H9 (cell line): ENCODE data around the gene CEP192. TPM values are rescaled to one million over a fixed set of nuclear protein-coding genes. Genes with fewer than 3 reads are reported as not detected.

Source experiments
- DNase-seq: peaks from one replicate; pipeline ENCODE4 v3.0.0-alpha.2; 2017
- H2AFZ ChIP-seq: one replicate; pipeline ENCODE4 v1.6.1; 2013; ENCODE audit warnings: mild to moderate bottlenecking, low read length, control low read depth, moderate library complexity
- H2AK5ac ChIP-seq: 2 replicates; pipeline ENCODE4 v1.6.1; 2013; ENCODE audit warnings: low read length, control low read depth, mixed read lengths; ENCODE audit not compliant: insufficient read length
- H2BK120ac ChIP-seq: one replicate; pipeline ENCODE4 v1.6.1; 2013; ENCODE audit warnings: low read depth, mild to moderate bottlenecking, low read length, control low read depth, inconsistent platforms; ENCODE audit not compliant: poor library complexity, severe bottlenecking
- H2BK12ac ChIP-seq: 2 replicates; pipeline ENCODE4 v1.6.1; 2013; ENCODE audit warnings: low read length, control low read depth, mixed read lengths, low read depth; ENCODE audit not compliant: insufficient read length
- H2BK15ac ChIP-seq: 2 replicates; pipeline ENCODE4 v1.6.1; 2013; ENCODE audit warnings: low read depth, low read length, control low read depth
- H2BK20ac ChIP-seq: one replicate; pipeline ENCODE4 v1.6.1; 2013; ENCODE audit warnings: low read depth, mild to moderate bottlenecking, low read length, control low read depth, inconsistent platforms; ENCODE audit not compliant: poor library complexity, severe bottlenecking
- H2BK5ac ChIP-seq: 2 replicates; pipeline ENCODE4 v1.6.1; 2013; ENCODE audit warnings: low read length, control low read depth, mixed read lengths; ENCODE audit not compliant: insufficient read length
- H3K14ac ChIP-seq: 2 replicates; pipeline ENCODE4 v1.6.1; 2013; ENCODE audit warnings: low read length, control low read depth; ENCODE audit not compliant: insufficient read depth
- H3K18ac ChIP-seq: 2 replicates; pipeline ENCODE4 v1.6.1; 2013; ENCODE audit warnings: low read depth, mild to moderate bottlenecking, mixed read lengths, low read length, control low read depth; ENCODE audit not compliant: insufficient read length
- H3K23ac ChIP-seq: 2 replicates; pipeline ENCODE4 v1.6.1; 2013; ENCODE audit warnings: low read length, control low read depth, mixed read lengths, low read depth; ENCODE audit not compliant: insufficient read length
- H3K23me2 ChIP-seq: 2 replicates; pipeline ENCODE4 v1.6.1; 2013; ENCODE audit warnings: low read depth, mild to moderate bottlenecking, mixed read lengths, low read length, control low read depth; ENCODE audit not compliant: insufficient read length, poor library complexity, severe bottlenecking
- H3K27ac ChIP-seq: 2 replicates; pipeline ENCODE4 v1.5.1; 2013; ENCODE audit warnings: low read length, control low read depth, mixed read lengths, low read depth; ENCODE audit not compliant: insufficient read length
- H3K27me3 ChIP-seq: 2 replicates; pipeline ENCODE4 v1.6.1; 2013; ENCODE audit warnings: low read length, control low read depth, inconsistent platforms; ENCODE audit not compliant: insufficient read depth
- H3K4ac ChIP-seq: 2 replicates; pipeline ENCODE4 v1.6.1; 2013; ENCODE audit warnings: low read depth, mild to moderate bottlenecking, control low read depth, inconsistent platforms, low read length, moderate library complexity
- H3K4me1 ChIP-seq: 2 replicates; pipeline ENCODE4 v1.6.1; 2013; ENCODE audit warnings: low read length, control low read depth, inconsistent platforms; ENCODE audit not compliant: insufficient read depth
- H3K4me2 ChIP-seq: 2 replicates; pipeline ENCODE4 v1.6.1; 2013; ENCODE audit warnings: low read length, control low read depth, mixed read lengths; ENCODE audit not compliant: insufficient read length, insufficient read depth
- H3K56ac ChIP-seq: 2 replicates; pipeline ENCODE4 v1.6.1; 2013; ENCODE audit warnings: low read depth, mild to moderate bottlenecking, mixed read lengths, low read length, control low read depth; ENCODE audit not compliant: insufficient read length
- H3K79me1 ChIP-seq: 2 replicates; pipeline ENCODE4 v1.6.1; 2013; ENCODE audit warnings: low read depth, mild to moderate bottlenecking, moderate library complexity, low read length, control low read depth, inconsistent platforms; ENCODE audit not compliant: insufficient read depth, poor library complexity, severe bottlenecking
- H3K79me2 ChIP-seq: 2 replicates; pipeline ENCODE4 v1.6.1; 2013; ENCODE audit warnings: low read length, control low read depth, inconsistent platforms; ENCODE audit not compliant: insufficient read depth
- H3K9ac ChIP-seq: 2 replicates; pipeline ENCODE4 v1.6.1; 2013; ENCODE audit warnings: low read length, control low read depth, mixed read lengths; ENCODE audit not compliant: insufficient read length; ENCODE audit errors: extremely low read depth
- H3K9me3 ChIP-seq: one replicate; pipeline ENCODE4 v1.6.1; 2013; ENCODE audit warnings: low read depth, low read length, inconsistent platforms; ENCODE audit not compliant: control insufficient read depth
- H3T11ph ChIP-seq: one replicate; pipeline ENCODE4 v1.6.1; 2013; ENCODE audit warnings: mild to moderate bottlenecking, low read length, control low read depth, inconsistent platforms
- H4K20me1 ChIP-seq: one replicate; pipeline ENCODE4 v1.6.1; 2013; ENCODE audit not compliant: control insufficient read depth, insufficient read length, insufficient read depth
- H4K5ac ChIP-seq: 2 replicates; pipeline ENCODE4 v1.6.1; 2013; ENCODE audit warnings: low read depth, mild to moderate bottlenecking, mixed read lengths, low read length, control low read depth; ENCODE audit not compliant: insufficient read length
- H4K8ac ChIP-seq: replicated peaks from 2 replicates; pipeline ENCODE4 v1.6.1; 2013; ENCODE audit warnings: low read length, control low read depth, mixed read lengths, low read depth; ENCODE audit not compliant: insufficient read length
- H4K91ac ChIP-seq: 2 replicates; pipeline ENCODE4 v1.6.1; 2013; ENCODE audit warnings: low read depth, mild to moderate bottlenecking, moderate library complexity, mixed read lengths, low read length, control low read depth; ENCODE audit not compliant: insufficient read length
- H3K27ac Mint-ChIP-seq, 3 experiments: 2 replicates in 2 of 3; 3 replicates in 1 of 3; pipeline ENCODE4 v1.8.0; 2020 to 2021; ENCODE audit warnings: mixed read lengths in 3 of 3, mild to moderate bottlenecking in 1 of 3, moderate library complexity in 1 of 3
- H3K27me3 Mint-ChIP-seq: 2 replicates; pipeline ENCODE4 v1.8.0; 2021; ENCODE audit warnings: low read depth, mild to moderate bottlenecking, moderate library complexity, mixed read lengths
- H3K36me3 Mint-ChIP-seq, 3 experiments: 2 replicates in 2 of 3; 3 replicates in 1 of 3; pipeline ENCODE4 v1.8.0; 2020 to 2021; ENCODE audit warnings: low read depth in 3 of 3, mixed read lengths in 3 of 3; ENCODE audit not compliant: insufficient read depth in 1 of 3
- H3K4me1 Mint-ChIP-seq, 2 experiments: 2 replicates each; pipeline ENCODE4 v1.8.0; 2020; ENCODE audit warnings: mixed read lengths in 2 of 2
- H3K4me3 Mint-ChIP-seq, 2 experiments: 2 replicates in 1 of 2; 3 replicates in 1 of 2; pipeline ENCODE4 v1.8.0; 2020 to 2021; ENCODE audit warnings: mild to moderate bottlenecking in 2 of 2, mixed read lengths in 2 of 2, moderate library complexity in 1 of 2
- H3K9me3 Mint-ChIP-seq, 2 experiments: 2 replicates in 1 of 2; 3 replicates in 1 of 2; pipeline ENCODE4 v1.8.0; 2020; ENCODE audit warnings: mild to moderate bottlenecking in 2 of 2, mixed read lengths in 2 of 2, moderate library complexity in 1 of 2
- CTCF ChIP-seq: fragments of 200-600 bp; sonication (generic); conservative IDR thresholded peaks from 3 replicates; pipeline ENCODE4 v1.8.0; 2021; ENCODE audit warnings: antibody characterized with exemption, mild to moderate bottlenecking
- WGBS: extraction: QIAGEN DNeasy Blood & Tissue Kit; methylation state at CpG from one replicate; pipeline ENCODE4 v1.1.7; 2013; ENCODE audit warnings: missing lambda C conversion rate, low lambda C conversion rate, mixed read lengths; ENCODE audit not compliant: insufficient read length; ENCODE audit errors: extremely low coverage; 5-methylcytosine and 5-hydroxymethylcytosine counted together
- total RNA-seq: library from RNA; stranded (reverse); gene quantifications from 2 replicates; pipeline ENCODE4 v1.2.1, GENCODE V29; 2021

Gene CEP192
- total RNA-seq, 1 experiment from 2014 or later, result 23.5 TPM

- Histone ChIP-seq H2BK120ac (no peak overlapping the region), H3K79me2 (no peaks in the 10 kb centered on the region), H3K56ac (no peak overlapping the region), H3K14ac (no peak overlapping the region), H3K27ac (no peak overlapping the region), H4K91ac (no peak overlapping the region), H3K18ac (no peak overlapping the region), H2BK15ac (no peak overlapping the region), H3K79me1 (no peaks in the 10 kb centered on the region), H3K4me1 (no peaks in the 10 kb centered on the region), H4K8ac (no peak overlapping the region), H4K20me1 (no peaks in the 10 kb centered on the region), H4K5ac (no peak overlapping the region), H3K9me3 (no peaks in the 10 kb centered on the region), H2BK5ac (no peak overlapping the region), H3K4me2 (no peak overlapping the region), H3K27me3 (no peaks in the 10 kb centered on the region), H3T11ph (no peak overlapping the region), H3K23me2 (no peaks in the 10 kb centered on the region), H3K23ac (no peak overlapping the region), H2BK12ac (no peak overlapping the region), H3K9ac (no peak overlapping the region), H2BK20ac (no peak overlapping the region), H2AK5ac (no peak overlapping the region), H2AFZ (no peak overlapping the region), H3K4ac (no peak overlapping the region)
- Mint-ChIP-seq H3K9me3 (peaks cover 0 to 7% of the 10 kb centered on the region in 2 experiments; a peak in 2 of 5 replicates), H3K27ac (no peak overlapping the region), H3K36me3 (peaks cover 46 to 88% (median 82%) of the 10 kb centered on the region in 3 experiments), H3K4me1 (no peaks in the 10 kb centered on the region), H3K4me3 (no peak overlapping the region), H3K27me3 (no peaks in the 10 kb centered on the region; the same call in 1 of the 2 replicates)
- no peak for DNase-seq
- TF ChIP-seq CTCF, result no peak
- WGBS, result no CpG with 5 or more reads among the region's 12 CpGs
Measured at GRCh38 chr18:13095466-13095865, 104.3 kb downstream of the CEP192 start.
